Bone marrow (tissue), 2 donors: ENCODE data around the gene UBA1.

Source experiments
- DNase-seq, 2 donors: peaks; one replicate each; lab custom pipeline; 2025; lab: John Stamatoyannopoulos, UW

Gene UBA1

DNA sequence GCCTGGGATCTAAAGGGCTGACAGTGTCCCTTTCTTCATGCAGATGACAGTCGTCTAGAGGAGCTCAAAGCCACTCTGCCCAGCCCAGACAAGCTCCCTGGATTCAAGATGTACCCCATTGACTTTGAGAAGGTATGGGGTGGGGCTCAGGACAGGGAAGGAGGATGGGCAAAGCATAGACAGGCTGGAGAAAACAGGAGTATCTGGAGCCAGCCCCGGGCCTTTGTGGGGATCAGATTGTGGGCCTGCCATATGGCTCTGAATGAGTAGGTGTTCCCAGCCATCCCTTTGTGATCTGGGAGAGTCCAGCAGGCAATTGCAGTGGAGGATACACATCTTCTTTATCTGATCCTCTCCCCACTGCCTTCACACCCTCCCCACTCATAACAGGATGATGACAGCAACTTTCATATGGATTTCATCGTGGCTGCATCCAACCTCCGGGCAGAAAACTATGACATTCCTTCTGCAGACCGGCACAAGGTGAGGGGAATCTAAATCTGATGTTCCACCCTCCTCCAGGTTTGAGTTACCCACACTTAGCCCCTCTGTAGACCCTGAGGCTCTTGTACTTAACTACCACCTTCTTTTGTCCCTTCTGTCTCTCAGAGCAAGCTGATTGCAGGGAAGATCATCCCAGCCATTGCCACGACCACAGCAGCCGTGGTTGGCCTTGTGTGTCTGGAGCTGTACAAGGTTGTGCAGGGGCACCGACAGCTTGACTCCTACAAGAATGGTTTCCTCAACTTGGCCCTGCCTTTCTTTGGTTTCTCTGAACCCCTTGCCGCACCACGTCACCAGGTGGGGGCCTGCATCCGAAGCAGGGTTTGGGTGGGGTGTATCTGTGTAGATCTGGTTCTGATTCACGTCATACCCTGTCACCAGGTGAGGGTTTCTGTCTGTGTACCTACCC, 19.0 kb downstream of the UBA1 start:
- DNase-seq: no peak

DNA sequence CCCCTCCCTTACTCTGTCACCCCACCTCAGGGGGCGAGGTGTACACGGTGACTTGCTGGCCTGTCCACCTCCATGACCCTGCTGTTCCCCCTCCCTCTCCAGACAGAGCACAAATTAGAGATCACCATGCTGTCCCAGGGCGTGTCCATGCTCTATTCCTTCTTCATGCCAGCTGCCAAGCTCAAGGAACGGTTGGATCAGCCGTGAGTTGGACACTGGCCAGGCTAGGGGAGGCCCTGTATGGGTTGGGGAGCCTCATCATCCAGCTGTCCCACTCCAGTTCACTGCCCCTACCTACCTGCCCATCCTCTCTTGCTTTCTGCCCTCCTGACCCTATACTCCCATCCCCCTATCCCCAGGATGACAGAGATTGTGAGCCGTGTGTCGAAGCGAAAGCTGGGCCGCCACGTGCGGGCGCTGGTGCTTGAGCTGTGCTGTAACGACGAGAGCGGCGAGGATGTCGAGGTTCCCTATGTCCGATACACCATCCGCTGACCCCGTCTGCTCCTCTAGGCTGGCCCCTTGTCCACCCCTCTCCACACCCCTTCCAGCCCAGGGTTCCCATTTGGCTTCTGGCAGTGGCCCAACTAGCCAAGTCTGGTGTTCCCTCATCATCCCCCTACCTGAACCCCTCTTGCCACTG, 20.9 kb downstream of the UBA1 start:
- no peak for DNase-seq

DNA sequence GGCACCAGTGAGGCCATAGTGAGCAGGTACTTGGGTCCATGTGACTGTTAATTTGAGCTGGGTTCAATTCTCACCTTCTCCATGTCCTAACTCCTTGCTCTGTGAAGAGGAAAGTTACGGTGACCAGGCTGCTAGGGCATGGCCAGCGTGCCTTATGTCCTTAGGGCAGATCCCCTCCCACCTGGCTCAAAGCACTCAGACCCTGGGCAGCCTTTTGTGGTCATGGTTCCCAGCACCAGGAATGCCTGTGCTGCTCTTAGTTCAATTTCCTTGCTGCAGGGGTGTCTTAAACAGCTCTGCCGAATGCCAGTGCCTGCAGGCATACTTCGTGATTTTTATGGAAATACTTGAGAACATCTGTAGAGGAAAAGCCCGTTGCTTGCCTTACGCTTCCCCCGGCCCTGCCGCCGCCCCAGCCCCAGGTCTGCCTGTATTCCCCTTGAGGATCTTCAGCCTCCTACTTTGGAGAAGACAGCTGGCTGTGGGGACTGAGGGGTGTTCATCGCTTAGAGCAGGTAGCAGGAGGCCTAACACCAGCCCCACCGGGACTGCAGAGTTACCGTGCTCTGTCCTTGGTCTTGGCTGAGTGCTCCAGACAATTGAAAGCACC, 21.8 kb downstream of the UBA1 start:
- no peak for DNase-seq

DNA sequence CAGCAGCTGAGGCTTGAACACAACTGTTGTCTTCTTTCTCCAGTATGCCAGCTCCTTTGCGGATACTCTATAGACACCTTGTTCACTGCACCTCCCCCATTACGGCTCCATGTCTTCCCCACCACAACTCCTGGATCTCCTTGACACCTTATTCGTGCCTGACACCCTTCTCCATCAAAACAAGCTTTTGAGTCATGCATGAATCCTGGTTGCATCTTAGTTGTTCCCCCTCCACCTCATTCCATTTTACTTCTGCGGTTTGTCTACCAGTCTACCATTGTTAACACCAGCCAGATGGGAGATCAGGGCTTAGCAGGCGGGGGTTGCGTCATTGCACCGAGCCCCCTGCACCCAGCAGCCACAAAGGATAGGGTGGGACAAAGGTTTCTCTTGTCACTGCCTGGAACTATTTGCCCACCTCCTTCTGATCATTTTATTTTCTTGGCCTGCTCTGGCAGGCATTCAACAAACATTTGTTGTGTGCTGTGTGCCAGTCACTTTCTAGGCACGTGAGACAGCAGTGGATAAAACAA, 22.8 kb downstream of the UBA1 start:
- no peak for DNase-seq

DNA sequence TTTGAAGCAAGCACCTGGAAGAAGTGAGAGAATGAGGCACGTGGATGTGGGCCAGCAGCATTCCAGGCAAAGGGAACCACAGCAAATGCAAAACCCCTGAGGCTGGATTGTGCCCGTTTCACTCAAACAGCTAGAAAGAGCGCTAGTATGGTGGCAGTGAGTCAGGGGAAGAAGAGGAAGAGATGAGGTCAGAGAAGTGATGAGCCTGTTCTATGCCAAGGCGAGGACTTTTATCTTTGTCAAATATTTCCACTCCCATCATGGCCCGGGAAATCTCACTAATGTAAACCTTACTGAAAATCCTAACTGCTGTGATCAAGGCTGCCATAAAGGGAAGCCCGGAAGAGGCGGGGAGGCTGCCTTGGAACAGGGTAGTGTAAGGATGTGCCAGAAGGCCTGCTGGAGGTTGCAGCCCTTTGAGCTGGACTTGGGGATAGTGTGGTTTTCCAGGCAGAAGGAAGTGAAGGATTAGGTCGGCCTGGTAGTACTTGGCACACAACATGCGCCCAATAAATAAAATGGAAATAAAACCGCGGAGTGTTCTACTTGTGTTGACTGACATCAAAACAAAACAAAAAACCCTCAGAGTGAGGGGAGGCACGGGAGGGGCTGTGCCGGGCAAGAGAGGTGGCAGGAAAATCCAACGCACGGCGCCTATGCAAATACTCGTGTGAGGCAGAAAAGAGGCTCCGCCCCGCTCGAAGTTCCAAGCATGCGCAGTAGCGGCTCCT, 23.7 kb downstream of the UBA1 start:
- DNase-seq: peak in 1 of 2 donors; percentile 24

DNA sequence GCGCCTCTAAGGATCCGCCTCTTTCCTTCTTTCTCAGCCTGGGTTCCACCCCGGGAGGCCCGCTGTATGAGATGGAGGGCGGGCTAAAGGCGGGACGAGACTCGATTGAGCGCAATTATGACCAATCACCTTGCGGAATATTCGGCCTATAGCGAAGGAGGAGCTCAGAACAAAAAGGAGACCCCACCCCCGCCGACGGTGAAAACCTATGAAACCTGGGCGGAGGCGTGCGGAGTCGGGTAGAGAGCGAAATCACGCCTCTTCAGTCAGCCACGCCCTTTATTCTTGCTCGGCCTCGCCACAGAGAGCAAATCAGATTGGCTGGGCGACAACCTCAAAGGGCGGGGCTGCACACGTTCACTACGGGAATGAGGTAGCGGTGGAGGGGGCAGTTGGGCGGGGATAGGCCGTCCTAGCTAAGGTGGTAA, 24.2 kb downstream of the UBA1 start:
- DNase-seq: peak; percentile 84 to 99

DNA sequence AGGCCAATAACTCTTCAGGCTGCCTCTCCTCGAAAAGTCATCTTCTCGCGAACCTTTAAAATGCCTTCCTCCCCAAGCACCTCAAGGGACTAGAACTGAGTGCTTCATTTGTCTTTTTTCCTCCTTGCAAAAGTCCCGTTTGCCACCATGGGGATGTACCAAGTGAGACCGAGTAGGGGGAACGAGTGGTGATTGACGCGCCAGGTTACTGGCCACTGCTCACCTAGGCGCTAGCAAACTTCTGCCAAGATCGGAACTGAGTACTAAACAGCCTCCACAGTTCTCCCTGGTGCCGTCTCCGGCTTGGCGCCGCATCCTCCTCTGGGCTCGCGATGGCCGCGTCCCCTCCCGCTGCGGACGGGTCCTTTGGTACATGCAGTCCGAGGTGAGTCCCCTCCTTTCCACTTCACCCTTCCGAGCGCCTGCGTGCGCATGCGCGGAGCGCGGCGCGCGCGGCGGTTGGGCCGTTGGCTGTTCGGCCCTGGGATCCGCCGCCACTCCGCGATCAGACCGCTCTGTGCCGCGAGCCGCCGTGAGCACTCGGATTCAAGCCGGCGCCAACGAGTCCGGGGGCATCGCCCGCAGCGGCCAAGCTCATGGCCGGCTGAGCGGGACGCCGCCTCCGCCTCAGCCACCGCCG, 24.8 kb downstream of the UBA1 start, which contains the start of gene CDK16:
Gene CDK16, plus strand, starts transcription at position 402 of the 640 bp plus-strand sequence. CDS start 4,877 bp downstream, outside the sequence.
- DNase-seq: peak in 1 of 2 donors; percentile 69

DNA sequence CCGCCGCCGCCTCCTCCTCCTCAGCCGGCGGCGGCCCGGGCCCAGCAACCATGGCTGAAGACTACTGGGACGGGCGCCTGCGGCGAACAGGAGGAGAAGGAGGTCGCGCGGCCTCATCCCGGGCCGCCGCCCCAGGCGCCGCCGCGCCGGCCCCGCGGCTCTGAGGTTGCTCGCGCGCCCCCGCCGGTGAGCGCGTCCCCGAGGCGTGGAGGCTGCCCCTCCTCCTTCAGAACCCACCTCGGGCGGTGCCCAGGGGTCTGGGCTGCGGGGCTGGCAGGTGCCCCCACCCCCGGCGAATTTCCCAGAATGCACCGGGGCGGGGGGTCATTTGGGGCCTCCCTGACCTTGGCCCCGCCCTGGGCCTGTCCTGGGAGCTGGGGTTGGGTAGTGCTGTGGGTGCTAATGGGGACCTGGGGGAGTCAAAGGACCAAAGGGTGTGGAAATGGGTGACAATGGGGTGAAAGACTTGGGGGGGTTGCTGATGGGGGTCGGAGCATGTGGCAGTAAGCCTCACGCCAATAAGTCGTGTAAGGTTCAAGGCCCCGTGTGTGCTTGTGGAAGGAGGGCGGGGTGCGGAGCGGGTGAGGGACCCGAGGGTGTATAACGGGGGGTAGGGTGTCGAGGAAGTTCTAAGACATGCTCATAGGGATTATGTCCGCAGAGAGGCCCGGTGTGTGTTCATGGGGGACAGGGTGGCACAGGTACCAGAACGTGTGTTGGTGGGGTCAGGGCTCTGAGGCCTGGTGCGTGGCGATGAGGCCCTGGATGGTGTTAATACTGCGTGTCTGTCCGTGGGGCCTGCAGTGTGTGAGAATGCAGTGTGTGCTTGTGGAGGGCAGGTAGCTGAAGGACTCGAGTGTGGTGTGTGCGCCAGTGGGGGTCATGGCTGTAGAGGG, 25.5 kb downstream of the UBA1 start:
- peak in 1 of 2 donors; percentile 11 for DNase-seq

DNA sequence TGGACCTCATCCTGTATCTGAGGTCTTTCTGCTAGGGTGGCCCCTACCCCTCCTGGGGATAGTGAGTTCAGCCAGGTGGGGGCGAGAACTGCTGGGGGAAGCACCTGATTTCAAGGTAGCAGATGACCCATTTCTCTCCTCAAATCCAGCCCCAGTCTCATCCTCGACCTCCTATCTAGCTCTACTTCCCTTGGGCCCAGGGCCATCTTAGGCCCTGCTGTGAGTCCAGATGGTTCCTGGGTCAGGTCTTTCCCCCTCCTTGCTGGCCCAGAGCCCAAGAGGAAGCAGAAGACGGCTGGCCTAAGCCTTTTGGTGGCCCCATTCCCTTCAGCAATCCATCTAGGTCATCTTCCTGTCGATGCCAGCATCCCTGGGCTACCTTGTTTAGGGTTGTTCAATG, 28.1 kb downstream of the UBA1 start:
- DNase-seq: no peak

DNA sequence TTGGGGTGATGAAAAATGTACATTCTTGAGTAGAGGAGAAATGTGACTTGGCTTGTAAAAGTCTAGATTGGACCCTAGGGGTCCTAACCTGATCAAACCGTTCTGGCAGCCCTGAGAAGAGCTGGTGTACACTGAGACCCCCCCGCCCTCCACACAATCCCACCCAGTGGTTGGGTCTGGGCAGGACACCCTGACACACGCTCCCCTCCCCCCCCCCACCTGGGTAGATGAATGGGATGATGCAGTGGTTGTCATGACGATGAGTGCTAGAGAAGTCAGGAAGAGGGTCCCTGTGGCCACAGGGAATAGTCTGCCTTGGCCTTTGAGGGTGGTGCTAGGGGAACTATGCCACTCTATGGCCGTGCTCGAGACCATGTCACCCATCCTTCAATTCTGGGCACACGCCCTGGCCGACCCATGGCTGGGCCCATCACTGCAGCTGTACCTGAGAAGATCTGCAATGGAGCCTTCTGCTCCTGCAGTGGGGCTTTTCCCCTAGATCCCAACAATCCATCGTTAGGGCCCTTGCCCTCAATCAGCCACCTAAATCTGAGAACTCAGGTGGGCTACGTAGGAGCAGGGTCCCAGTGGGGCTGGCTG, 29.2 kb downstream of the UBA1 start:
- no peak for DNase-seq

DNA sequence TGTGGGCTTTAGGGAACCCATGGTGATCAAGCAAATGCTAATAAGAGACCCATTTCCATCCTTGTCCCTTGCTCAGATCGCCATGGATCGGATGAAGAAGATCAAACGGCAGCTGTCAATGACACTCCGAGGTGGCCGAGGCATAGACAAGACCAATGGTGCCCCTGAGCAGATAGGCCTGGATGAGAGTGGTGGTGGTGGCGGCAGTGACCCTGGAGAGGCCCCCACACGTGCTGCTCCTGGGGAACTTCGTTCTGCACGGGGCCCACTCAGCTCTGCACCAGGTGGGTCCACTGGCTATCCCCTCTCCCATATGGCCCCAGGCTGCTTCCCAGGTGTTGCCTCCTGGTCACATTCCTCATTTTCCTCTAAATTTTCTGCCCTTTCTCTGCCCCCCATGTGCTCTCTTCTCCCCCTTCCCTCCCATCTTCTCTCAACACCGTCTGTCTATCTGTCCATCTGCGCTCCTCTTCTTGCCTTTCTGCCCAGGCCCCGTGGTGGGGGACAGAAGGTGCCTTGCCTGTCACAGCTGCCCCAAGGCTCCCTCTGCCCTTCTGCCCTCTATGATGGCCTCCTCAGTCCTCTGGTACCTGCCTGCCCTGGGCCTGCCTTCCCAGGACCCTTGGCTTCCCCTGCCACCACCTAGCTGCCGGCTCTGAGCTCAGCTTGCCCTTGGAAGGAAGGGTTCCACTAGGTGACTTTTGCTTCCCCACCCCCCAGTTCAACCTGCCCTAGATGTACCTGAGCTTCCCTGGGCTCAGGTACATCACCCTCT, 30.0 kb downstream of the UBA1 start:
- DNase-seq: no peak

DNA sequence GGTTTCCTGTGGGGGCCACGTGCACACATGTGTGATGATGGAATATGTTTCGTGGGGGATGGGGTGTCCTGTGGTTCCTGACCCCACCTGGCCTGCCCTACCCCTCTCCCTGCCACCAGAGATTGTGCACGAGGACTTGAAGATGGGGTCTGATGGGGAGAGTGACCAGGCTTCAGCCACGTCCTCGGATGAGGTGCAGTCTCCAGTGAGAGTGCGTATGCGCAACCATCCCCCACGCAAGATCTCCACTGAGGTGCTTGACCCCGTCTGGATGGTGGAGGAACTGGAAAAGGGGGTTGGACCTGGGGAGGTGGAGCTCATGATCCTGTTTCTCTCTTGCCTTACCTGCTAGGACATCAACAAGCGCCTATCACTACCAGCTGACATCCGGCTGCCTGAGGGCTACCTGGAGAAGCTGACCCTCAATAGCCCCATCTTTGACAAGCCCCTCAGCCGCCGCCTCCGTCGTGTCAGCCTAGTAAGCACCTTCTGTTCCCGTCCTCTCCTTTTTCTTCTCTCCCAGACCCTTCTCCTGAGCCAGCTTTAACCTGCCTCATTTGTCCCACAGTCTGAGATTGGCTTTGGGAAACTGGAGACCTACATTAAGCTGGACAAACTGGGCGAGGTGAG, 30.8 kb downstream of the UBA1 start:
- DNase-seq: no peak

DNA sequence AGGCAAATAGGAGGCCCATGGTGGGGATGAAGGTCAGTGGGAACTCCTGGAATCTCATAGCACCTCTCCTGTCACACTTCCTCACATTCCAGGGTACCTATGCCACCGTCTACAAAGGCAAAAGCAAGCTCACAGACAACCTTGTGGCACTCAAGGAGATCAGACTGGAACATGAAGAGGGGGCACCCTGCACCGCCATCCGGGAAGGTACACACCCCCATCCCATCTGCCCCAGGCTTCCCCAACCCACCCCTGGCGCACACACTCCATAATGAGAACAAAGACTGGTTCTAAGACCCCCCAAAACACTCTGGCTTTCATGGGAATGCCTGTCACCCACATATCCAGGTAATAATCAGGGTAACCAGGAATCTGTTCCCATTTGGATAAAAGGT, 31.3 kb downstream of the UBA1 start:
- DNase-seq: no peak

DNA sequence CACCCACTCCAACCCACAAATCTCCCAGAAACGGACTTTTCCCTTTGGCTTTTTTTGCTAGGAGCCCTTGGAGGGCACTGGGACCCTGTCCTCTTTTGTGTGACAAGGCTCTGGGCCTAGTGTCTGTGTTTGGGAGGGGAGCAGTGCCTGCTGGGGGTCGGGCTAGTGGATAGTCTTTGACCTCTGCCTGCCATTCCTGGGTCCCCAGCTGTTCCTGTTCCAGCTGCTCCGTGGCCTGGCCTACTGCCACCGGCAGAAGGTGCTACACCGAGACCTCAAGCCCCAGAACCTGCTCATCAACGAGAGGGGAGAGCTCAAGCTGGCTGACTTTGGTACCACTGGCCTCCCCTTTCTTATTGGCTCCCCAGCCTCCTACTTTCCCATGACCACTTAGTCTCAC, 32.4 kb downstream of the UBA1 start:
- no peak for DNase-seq

DNA sequence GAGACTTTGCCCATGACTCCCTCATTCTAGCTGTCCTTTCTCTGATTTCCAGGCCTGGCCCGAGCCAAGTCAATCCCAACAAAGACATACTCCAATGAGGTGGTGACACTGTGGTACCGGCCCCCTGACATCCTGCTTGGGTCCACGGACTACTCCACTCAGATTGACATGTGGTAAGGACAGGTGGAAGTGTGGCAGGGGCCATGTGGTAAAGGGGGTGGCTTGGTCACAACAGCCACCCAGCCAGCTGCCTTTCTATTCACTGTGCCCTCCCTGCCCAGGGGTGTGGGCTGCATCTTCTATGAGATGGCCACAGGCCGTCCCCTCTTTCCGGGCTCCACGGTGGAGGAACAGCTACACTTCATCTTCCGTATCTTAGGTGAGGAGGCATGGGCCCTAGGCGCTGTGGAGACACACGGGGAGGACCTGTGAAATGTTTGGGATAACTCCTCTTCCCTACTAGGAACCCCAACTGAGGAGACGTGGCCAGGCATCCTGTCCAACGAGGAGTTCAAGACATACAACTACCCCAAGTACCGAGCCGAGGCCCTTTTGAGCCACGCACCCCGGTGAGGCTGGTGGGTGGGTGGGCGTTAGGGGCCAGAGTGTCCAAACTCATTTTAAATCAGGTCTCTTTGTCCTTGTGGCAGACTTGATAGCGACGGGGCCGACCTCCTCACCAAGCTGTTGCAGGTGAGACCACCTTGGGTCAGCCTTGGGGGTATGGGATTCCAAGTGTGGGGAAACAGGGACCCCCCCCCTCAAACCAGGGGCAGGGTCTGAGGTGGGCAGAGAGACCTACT, 33.1 kb downstream of the UBA1 start:
- DNase-seq: no peak

DNA sequence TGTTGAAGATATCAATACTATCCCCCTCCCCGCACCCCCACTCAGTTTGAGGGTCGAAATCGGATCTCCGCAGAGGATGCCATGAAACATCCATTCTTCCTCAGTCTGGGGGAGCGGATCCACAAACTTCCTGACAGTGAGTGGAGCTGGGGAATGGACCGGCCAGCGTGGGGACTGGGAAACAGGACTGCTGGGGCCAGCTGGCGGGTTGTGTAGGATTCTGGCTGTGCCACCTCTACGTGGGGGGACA, 33.6 kb downstream of the UBA1 start:
- no peak for DNase-seq

DNA sequence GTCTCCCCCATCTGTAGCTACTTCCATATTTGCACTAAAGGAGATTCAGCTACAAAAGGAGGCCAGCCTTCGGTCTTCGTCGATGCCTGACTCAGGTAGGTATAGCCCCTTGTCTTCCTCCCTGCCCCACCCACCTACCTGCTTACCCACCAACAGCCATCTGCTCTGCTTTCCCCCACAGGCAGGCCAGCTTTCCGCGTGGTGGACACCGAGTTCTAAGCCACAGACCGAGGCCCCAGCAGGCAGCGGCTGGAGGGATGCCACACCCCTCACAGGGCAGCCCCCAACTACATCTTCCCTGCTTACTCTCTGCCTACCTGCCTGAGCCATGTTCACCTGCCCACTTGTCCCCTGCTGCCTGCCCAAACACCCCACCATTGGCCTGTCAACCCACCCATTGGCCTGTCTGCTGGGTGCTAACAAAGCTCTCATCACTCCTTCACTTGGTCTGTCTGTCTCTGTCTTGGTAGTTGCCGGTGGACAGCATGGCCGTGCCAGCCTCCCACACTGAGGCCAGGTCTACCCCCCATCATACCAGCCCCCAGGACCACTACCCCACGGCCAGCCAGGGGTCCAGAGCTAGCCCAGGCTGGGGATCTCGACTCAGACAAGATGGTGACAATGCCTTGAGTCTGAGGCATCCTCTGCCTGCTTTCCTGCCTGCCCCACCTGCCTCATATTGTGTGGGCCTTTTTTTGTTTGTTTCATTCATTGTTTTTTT, 35.1 kb downstream of the UBA1 start:
- DNase-seq: no peak
